HEK293 (cell line): ENCODE measurements around the gene TUBGCP6.

Experiments
- CTCF ChIA-PET: fragments of 350-600 bp; formaldehyde crosslinking; extraction: SDS; loops from one replicate; lab custom pipeline; 2021; ENCODE audit warnings: antibody characterized with exemption; lab: Yijun Ruan, JAX
- POLR2A ChIA-PET: fragments of 300-600 bp; formaldehyde crosslinking; extraction: SDS; loops from one replicate; lab custom pipeline; 2020; ENCODE audit warnings: antibody characterized with exemption, inconsistent platforms; lab: Yijun Ruan, JAX
- H3K27ac ChIP-seq: fragments of 200-500 bp; sonication (Bioruptor generic); 2 replicates; pipeline ENCODE4 v1.5.1; 2014; ENCODE audit warnings: low read depth, low read length, control low read depth, inconsistent platforms; ENCODE audit errors: extremely low read depth
- H3K36me3 ChIP-seq, 2 experiments: fragments of 200-500 bp in 1 of 2; sonication (Bioruptor generic) in 1 of 2; 1 replicate in 1 of 2; 2 replicates in 1 of 2; pipeline ENCODE4 v1.5.1; 2014 to 2017; ENCODE audit warnings: inconsistent platforms in 2 of 2, low read length in 2 of 2; ENCODE audit not compliant: control insufficient read depth in 2 of 2, insufficient read depth in 1 of 2
- H3K4me1 ChIP-seq: fragments of 200-500 bp; sonication (Bioruptor generic); 2 replicates; pipeline ENCODE4 v1.5.1; 2014; ENCODE audit warnings: mild to moderate bottlenecking, low read length, inconsistent platforms; ENCODE audit not compliant: control insufficient read depth, insufficient read depth
- H3K4me3 ChIP-seq: 2 replicates; pipeline ENCODE4 v1.5.1; 2011; ENCODE audit warnings: low read depth, mild to moderate bottlenecking, control low read depth, low read length, moderate library complexity
- H3K9me3 ChIP-seq: fragments of 200-500 bp; sonication (Bioruptor generic); 2 replicates; pipeline ENCODE4 v1.5.1; 2014; ENCODE audit warnings: low read depth, low read length, inconsistent platforms; ENCODE audit not compliant: control insufficient read depth, insufficient read depth
- BCL11B ChIP-seq: fragments of 450-650 bp; formaldehyde crosslinking; IDR thresholded peaks from 2 replicates; pipeline ENCODE4 v1.5.1; 2016; ENCODE audit warnings: low read depth, missing biosample characterization, missing genetic modification characterization
- GLIS2 ChIP-seq: fragments of 450-650 bp; formaldehyde crosslinking; IDR thresholded peaks from 2 replicates; pipeline ENCODE4 v1.5.1; 2016; ENCODE audit warnings: missing biosample characterization, missing genetic modification characterization
- HOXA7 ChIP-seq: sonication (generic); formaldehyde crosslinking; IDR thresholded peaks from 2 replicates; pipeline ENCODE4 v1.8.1; 2022; ENCODE audit warnings: missing genetic modification reagents, borderline replicate concordance
- KLF1 ChIP-seq: fragments of 450-650 bp; formaldehyde crosslinking; IDR thresholded peaks from 2 replicates; pipeline ENCODE4 v1.5.1; 2016; ENCODE audit warnings: missing biosample characterization, missing genetic modification characterization
- MZF1 ChIP-seq: fragments of 450-650 bp; formaldehyde crosslinking; IDR thresholded peaks from 2 replicates; pipeline ENCODE4 v1.5.1; 2017; ENCODE audit warnings: missing biosample characterization, missing genetic modification characterization, borderline replicate concordance
- YY1 ChIP-seq: fragments of 450-650 bp; formaldehyde crosslinking; IDR thresholded peaks from 2 replicates; pipeline ENCODE4 v1.5.1; 2018; ENCODE audit warnings: missing biosample characterization, missing genetic modification characterization
- ZEB2 ChIP-seq: fragments of 450-650 bp; formaldehyde crosslinking; IDR thresholded peaks from 2 replicates; pipeline ENCODE4 v1.5.1; 2016; ENCODE audit warnings: missing biosample characterization, missing genetic modification characterization
- ZNF114 ChIP-seq: fragments of 450-650 bp; formaldehyde crosslinking; IDR thresholded peaks from 2 replicates; pipeline ENCODE4 v1.5.0; 2017; ENCODE audit warnings: missing biosample characterization, missing genetic modification characterization
- ZNF133 ChIP-seq: fragments of 450-650 bp; formaldehyde crosslinking; IDR thresholded peaks from 2 replicates; pipeline ENCODE4 v1.5.1; 2016; ENCODE audit warnings: missing biosample characterization, missing genetic modification characterization
- ZNF248 ChIP-seq: fragments of 450-650 bp; formaldehyde crosslinking; IDR thresholded peaks from 2 replicates; pipeline ENCODE4 v1.5.1; 2017; ENCODE audit warnings: missing biosample characterization, missing genetic modification characterization
- ZNF391 ChIP-seq: fragments of 450-650 bp; formaldehyde crosslinking; IDR thresholded peaks from 2 replicates; pipeline ENCODE4 v1.5.1; 2016; ENCODE audit warnings: low read depth, missing biosample characterization, missing genetic modification characterization, borderline replicate concordance
- ZNF394 ChIP-seq: fragments of 450-650 bp; formaldehyde crosslinking; IDR thresholded peaks from 2 replicates; pipeline ENCODE4 v1.5.1; 2016; ENCODE audit warnings: missing biosample characterization, missing genetic modification characterization, mild to moderate bottlenecking, moderate library complexity, borderline replicate concordance
- ZNF426 ChIP-seq: fragments of 450-650 bp; formaldehyde crosslinking; IDR thresholded peaks from 2 replicates; pipeline ENCODE4 v1.5.1; 2017; ENCODE audit warnings: missing biosample characterization, missing genetic modification characterization, mild to moderate bottlenecking, inconsistent platforms, moderate library complexity
- ZNF621 ChIP-seq: fragments of 450-650 bp; formaldehyde crosslinking; IDR thresholded peaks from 2 replicates; pipeline ENCODE4 v1.5.1; 2017; ENCODE audit warnings: missing biosample characterization, missing genetic modification characterization
- ZNF623 ChIP-seq: fragments of 450-650 bp; formaldehyde crosslinking; IDR thresholded peaks from 2 replicates; pipeline ENCODE4 v1.5.1; 2016; ENCODE audit warnings: missing biosample characterization, missing genetic modification characterization
- ZSCAN23 ChIP-seq: fragments of 450-650 bp; formaldehyde crosslinking; IDR thresholded peaks from 2 replicates; pipeline ENCODE4 v1.5.1; 2016; ENCODE audit warnings: missing biosample characterization, missing genetic modification characterization
- TF ChIP-seq, protein P1 (sequence below): fragments of 450-650 bp; formaldehyde crosslinking; IDR thresholded peaks from 2 replicates; pipeline ENCODE4 v1.5.1; 2017; ENCODE audit warnings: missing biosample characterization, missing genetic modification characterization
- TF ChIP-seq, protein P2 (sequence below): fragments of 450-650 bp; formaldehyde crosslinking; optimal IDR thresholded peaks from 2 replicates; pipeline ENCODE3; 2016; ENCODE audit warnings: missing biosample characterization, mild to moderate bottlenecking, missing genetic modification characterization
- TF ChIP-seq, protein P3 (sequence below): fragments of 450-650 bp; formaldehyde crosslinking; IDR thresholded peaks from 2 replicates; pipeline ENCODE4 v1.5.1; 2016; ENCODE audit warnings: missing biosample characterization, missing genetic modification characterization
- TF ChIP-seq, protein P4 (sequence below): fragments of 450-650 bp; formaldehyde crosslinking; IDR thresholded peaks from 2 replicates; pipeline ENCODE4 v1.5.1; 2016; ENCODE audit warnings: missing biosample characterization, missing genetic modification characterization
- TF ChIP-seq, protein P5 (sequence below): fragments of 450-650 bp; formaldehyde crosslinking; IDR thresholded peaks from 2 replicates; pipeline ENCODE4 v1.5.1; 2016; ENCODE audit warnings: missing biosample characterization, missing genetic modification characterization

TUBGCP6 gene

DNA sequence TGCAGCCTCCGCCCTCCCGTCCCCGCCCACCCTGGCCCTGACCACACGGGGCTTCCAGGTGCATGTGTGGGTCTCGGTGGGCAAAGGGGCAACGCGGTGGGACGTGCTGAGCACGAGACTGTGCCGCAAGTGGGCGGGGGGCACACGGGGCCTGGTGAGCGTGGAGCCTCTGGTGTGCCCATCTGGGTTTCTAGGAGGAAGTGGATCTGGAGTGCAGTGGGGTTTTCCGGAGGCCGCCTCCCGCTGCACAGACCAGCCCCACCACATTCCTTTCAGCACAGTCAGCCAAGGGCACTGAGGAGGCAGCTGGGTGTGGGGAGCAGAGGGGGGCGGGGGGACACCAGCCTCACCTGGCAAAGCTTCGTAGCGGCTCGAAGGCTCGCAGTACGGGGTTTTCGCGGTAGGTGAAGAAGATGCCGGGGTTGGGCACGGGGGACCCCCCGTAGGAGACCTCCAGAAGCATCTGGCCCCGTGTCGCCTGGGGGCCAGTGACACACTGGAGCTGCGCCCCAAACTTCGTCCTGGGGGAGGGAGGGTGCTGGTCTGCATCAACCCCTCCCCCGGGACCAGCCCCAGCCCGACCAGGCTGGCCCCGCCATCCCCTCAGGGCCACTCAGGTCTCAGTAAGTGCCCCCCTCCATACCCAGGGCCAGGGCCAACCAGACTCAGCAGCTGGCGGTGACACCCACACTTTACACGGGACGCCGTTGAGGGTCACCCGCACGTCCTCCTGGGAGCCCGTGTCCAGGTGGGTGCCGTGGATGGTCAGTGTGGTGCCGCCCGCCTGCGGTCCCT is 37.7 kb upstream of the TUBGCP6 start:
- no peak overlapping the region for H3K4me3 ChIP-seq
- CTCF ChIA-PET, result interaction anchor here (0.6 kb wide), 1 partner anchor 8 kb away, joined by 4 read pairs; no protein-coding TSS in a partner anchor
- TF ChIP-seq ZNF426 (tag by site-specific recombination) (no peak), ZNF391 (no peak), ZNF623 (tag by site-specific recombination) (no peak), BCL11B (tag by site-specific recombination) (no peak), HOXA7 (CRISPR knock-in tag) (no peak), ZNF394 (tag by site-specific recombination) (no peak), YY1 (no peak), GLIS2 (tag by site-specific recombination) (peak; percentile 16; the same call in 1 of the 2 replicates), ZEB2 (tag by site-specific recombination) (no peak), ZNF248 (no peak), ZNF621 (tag by site-specific recombination) (no peak), KLF1 (peak; percentile 41; the same call in 1 of the 2 replicates), MZF1 (tag by site-specific recombination) (no peak), ZSCAN23 (tag by site-specific recombination) (no peak), ZNF133 (no peak), ZNF114 (no peak)
- TF ChIP-seq, protein P1, sequence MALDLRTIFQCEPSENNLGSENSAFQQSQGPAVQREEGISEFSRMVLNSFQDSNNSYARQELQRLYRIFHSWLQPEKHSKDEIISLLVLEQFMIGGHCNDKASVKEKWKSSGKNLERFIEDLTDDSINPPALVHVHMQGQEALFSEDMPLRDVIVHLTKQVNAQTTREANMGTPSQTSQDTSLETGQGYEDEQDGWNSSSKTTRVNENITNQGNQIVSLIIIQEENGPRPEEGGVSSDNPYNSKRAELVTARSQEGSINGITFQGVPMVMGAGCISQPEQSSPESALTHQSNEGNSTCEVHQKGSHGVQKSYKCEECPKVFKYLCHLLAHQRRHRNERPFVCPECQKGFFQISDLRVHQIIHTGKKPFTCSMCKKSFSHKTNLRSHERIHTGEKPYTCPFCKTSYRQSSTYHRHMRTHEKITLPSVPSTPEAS (tag by site-specific recombination), result no peak
- TF ChIP-seq, protein P2, sequence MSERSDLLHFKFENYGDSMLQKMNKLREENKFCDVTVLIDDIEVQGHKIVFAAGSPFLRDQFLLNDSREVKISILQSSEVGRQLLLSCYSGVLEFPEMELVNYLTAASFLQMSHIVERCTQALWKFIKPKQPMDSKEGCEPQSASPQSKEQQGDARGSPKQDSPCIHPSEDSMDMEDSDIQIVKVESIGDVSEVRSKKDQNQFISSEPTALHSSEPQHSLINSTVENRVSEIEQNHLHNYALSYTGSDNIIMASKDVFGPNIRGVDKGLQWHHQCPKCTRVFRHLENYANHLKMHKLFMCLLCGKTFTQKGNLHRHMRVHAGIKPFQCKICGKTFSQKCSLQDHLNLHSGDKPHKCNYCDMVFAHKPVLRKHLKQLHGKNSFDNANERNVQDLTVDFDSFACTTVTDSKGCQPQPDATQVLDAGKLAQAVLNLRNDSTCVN (tag by site-specific recombination), result no peak
- TF ChIP-seq, protein P3, sequence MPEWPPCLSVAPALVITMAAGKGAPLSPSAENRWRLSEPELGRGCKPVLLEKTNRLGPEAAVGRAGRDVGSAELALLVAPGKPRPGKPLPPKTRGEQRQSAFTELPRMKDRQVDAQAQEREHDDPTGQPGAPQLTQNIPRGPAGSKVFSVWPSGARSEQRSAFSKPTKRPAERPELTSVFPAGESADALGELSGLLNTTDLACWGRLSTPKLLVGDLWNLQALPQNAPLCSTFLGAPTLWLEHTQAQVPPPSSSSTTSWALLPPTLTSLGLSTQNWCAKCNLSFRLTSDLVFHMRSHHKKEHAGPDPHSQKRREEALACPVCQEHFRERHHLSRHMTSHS (tag by site-specific recombination), result no peak
- TF ChIP-seq, protein P4, sequence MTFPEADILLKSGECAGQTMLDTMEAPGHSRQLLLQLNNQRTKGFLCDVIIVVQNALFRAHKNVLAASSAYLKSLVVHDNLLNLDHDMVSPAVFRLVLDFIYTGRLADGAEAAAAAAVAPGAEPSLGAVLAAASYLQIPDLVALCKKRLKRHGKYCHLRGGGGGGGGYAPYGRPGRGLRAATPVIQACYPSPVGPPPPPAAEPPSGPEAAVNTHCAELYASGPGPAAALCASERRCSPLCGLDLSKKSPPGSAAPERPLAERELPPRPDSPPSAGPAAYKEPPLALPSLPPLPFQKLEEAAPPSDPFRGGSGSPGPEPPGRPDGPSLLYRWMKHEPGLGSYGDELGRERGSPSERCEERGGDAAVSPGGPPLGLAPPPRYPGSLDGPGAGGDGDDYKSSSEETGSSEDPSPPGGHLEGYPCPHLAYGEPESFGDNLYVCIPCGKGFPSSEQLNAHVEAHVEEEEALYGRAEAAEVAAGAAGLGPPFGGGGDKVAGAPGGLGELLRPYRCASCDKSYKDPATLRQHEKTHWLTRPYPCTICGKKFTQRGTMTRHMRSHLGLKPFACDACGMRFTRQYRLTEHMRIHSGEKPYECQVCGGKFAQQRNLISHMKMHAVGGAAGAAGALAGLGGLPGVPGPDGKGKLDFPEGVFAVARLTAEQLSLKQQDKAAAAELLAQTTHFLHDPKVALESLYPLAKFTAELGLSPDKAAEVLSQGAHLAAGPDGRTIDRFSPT (tag by site-specific recombination), result peak; percentile 44; the same call in 1 of the 2 replicates
- TF ChIP-seq, protein P5, sequence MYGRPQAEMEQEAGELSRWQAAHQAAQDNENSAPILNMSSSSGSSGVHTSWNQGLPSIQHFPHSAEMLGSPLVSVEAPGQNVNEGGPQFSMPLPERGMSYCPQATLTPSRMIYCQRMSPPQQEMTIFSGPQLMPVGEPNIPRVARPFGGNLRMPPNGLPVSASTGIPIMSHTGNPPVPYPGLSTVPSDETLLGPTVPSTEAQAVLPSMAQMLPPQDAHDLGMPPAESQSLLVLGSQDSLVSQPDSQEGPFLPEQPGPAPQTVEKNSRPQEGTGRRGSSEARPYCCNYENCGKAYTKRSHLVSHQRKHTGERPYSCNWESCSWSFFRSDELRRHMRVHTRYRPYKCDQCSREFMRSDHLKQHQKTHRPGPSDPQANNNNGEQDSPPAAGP (tag by site-specific recombination), result no peak
- TF ChIP-seq, all 188 proteins: peak for 3
- Histone ChIP-seq H3K27ac (no peak overlapping the region), H3K36me3 (peaks cover 0 to 93% of the 10 kb centered on the region in 2 experiments; a peak in 2 of 3 replicates), H3K9me3 (no peaks in the 10 kb centered on the region), H3K4me1 (no peaks in the 10 kb centered on the region)
- POLR2A ChIA-PET, result interaction anchor here (1.4 kb wide), 1 partner anchor 13 kb away, joined by 3 read pairs; no protein-coding TSS in a partner anchor
